ENCODE measurements around the gene RTF1.
"Not testable (repeated sequence)": the region's sequence is repeated elsewhere in the genome, so short reads cannot be mapped to it uniquely, and the experiment has no call there.

The RTF1 gene

DNA sequence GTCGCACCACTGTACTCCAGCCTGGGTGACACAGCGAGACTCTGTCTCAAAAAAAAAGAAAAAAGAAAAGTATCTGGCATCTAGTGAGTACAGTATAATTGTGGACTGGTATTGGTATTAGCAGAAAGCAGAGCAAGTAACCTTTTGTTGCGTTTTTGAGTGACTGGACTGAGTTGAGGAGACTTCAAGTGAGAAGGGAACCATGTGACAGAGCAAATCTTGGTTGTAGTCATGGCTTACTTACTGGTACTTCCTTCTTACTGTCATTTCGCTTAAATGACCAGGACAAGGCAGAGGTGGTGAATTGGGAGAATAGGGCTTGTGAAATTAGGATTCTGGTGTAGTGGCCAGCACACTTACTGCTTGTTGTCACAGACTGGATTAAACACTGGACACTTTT, 20.6 kb downstream of the RTF1 start:
- no peak for DNase-seq (ENCODE audit: low read depth)

DNA sequence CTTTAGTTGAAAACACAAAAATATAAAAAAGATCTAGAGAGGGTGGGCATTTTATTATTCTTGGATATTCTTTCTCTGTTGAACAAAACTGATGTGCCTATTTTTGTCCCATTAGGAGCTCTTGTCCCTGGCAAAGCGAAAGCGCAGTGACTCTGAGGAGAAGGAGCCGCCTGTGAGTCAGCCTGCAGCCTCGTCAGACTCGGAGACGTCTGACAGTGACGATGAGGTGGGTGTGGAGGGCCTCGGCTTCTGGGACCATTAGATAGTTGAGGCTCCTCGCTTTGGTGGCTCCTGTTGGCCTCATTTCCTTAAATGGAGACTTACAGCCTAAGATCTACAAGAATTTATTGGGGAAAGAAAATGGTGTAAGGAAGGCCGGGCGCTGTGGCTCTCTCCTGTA, 21.3 kb downstream of the RTF1 start:
- no peak for DNase-seq (ENCODE audit: low read depth)

DNA sequence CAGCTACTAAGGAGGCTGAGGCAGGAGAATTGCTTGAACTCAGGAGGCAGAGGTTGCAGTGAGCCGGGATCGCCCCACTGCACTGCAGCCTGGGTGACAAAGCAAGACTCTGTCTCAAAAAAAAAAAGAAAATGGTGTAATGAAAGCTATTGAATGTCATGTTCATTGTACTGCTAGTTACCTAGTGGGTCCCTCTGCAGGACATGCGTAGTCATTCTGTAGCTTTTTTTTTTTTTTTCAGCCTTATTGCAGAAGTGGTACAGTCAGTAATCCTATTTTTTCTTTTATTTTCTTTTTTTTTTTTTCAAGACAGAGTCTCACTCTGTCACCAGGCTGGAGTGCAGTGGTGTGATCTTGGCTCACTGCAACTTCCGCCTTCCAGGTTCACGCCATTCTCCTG, 21.9 kb downstream of the RTF1 start:
- DNase-seq (ENCODE audit: low read depth): not testable (repeated sequence)

GRCh38 chr15:41443275-41443674, 26.4 kb downstream of the RTF1 start:
- no peak for DNase-seq (ENCODE audit: low read depth)

GRCh38 chr15:41445399-41445798, 28.5 kb downstream of the RTF1 start:
- no peak for DNase-seq (ENCODE audit: low read depth)

DNA sequence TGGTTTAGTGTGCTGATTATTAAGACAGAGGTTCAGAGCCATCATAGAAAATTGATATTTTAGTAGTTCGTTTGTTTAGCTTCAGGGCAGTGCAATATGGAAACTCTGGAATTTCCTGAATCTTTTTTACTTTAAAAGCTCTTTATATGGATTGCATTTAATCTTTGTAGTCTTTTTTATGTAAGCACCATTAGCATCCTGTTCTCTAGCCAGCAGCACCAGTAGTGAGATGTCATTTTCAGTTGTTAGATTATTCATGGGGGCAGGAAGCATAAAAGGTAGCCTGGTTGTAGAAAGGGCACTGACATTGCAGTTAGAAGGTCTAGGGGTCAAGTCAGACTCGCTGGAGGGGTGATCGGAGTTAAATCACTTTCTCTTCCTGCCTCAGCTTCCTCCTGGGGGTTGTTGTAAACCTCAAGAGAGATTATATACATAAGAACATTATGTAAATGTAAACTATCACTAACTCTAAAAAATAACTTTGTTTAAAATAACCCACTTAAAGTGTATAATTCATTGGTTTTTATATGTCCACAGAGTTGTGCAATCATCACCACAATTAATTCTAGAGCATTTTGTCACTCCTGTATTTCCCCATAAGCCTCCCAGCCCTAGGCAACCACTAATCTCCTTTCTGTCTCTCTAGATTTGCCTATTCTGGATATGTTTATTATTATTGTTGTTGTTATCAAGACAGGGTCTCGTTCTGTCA, 45.3 kb downstream of the RTF1 start:
- no peak for DNase-seq (ENCODE audit: low read depth)

DNA sequence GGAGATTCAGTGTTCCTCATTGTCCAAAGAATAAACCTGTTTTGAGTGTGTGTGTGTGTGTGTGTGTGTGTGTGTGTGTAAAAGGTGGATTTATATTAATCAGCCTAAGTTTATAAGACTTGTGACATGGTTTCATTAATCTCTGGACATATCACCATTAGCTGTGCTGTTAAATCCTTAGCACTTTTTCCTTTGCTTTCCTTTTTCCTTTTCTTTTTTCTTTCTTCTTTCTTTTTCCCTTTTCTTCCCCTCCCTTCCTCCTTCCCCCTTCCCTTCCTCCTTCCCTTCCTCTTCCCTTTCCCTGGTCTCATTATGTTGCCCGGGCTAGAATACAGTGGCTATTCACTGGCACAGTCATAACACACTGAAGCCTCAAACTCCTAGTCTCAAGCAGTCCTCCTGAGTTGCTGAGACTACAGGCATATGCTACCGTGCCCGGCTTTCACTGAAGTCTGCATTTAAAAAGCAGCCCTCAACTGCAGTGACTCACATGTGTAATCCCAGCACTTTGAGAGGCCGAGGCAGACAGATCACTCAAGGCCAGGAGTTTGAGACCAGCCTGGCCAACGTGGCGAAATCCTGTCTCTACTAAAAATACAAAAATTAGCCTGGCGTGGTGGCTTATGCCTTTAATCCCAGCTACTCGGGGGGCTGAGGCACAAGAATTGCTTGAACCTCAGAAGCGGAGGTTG, 48.1 kb downstream of the RTF1 start:
- DNase-seq (ENCODE audit: low read depth): no peak

DNA sequence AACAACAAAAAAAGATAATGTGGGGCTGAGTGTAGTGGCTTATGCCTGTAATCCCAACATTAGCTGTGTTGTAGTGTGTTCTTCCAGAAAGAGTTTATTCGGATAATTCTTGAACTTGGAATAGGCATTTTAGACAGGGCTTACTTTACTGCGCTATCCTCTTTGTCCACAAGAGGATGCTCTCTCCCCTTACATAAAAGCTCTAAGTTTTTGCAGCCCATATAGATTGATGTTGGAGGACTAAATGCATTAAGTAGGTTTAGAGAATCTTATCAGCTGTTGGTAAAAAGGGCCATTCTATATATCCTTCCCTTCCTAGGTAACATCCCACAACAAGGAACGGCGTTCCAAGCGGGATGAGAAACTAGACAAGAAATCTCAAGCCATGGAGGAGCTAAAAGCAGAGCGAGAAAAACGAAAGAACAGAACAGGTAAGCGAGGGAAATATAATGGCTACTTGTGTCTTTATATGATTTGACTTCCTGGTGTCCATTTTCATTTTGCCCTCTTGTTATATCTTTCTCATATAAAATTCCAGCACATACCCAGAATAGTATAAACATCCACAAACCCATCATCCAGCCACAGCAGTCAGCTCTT, 49.0 kb downstream of the RTF1 start:
- DNase-seq (ENCODE audit: low read depth): no peak

DNA sequence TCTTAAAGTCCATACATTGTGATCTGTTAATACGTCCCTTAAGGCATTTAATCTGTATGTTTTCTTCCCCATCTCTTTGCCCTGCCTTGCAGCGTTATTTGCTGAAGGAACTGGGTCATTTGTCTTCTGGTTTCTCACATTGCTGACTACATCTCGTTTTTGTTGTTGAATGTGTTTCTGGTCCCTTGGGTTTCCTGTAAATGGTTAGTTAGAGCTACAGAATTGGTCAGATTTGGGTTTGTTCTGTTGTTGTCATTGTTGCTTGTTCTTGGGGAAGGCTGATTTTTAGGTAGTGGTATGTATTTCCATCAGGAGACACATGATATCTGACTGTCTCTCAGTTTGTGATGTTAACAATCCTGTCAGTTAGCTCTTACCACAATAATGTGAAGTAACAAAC, 49.8 kb downstream of the RTF1 start:
- DNase-seq (ENCODE audit: low read depth): no peak

DNA sequence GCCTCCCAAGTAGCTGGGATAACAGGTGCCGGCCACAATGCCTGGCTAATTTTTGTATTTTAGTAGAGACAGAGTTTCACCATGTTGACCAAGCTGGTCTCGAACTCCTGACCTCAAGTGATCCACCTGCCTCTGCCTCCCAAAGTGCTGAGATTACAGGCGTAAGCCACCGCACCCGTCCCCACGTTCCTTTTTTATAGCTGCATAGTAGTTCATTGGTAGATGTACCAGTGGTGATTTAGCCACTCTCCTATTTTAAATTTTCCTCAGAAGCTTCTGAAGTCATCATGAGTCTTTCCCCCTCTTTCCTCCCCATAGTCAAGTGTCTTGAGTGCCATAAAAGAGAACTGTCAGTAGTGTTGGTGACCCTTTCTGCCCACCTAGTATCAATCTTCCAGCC, 52.7 kb downstream of the RTF1 start:
- not testable (repeated sequence) for DNase-seq (ENCODE audit: low read depth)

GRCh38 chr15:41473418-41473817, 56.5 kb downstream of the RTF1 start:
- no peak for DNase-seq (ENCODE audit: low read depth)

DNA sequence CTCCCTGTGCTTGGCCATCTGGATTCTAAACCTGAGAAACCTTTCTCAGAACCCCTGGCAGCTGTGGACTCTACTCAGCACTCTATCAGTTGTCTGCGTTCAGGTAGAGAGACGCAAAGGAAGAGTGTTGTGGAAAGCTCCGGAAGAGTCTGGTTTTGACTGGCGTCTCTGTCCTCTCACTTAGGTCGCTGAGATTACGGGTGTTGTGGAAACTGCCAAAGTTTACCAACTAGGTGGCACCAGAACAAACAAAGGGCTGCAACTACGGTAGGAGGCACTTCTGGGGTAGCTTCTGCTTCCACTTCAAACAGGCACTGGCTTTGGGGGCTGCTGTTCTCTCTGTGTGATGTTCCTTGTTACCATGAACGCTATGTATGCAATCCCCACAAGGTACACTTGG, 57.5 kb downstream of the RTF1 start:
- DNase-seq (ENCODE audit: low read depth): no peak

GRCh38 chr15:41474941-41475340, 58.0 kb downstream of the RTF1 start:
- DNase-seq (ENCODE audit: low read depth): no peak

DNA sequence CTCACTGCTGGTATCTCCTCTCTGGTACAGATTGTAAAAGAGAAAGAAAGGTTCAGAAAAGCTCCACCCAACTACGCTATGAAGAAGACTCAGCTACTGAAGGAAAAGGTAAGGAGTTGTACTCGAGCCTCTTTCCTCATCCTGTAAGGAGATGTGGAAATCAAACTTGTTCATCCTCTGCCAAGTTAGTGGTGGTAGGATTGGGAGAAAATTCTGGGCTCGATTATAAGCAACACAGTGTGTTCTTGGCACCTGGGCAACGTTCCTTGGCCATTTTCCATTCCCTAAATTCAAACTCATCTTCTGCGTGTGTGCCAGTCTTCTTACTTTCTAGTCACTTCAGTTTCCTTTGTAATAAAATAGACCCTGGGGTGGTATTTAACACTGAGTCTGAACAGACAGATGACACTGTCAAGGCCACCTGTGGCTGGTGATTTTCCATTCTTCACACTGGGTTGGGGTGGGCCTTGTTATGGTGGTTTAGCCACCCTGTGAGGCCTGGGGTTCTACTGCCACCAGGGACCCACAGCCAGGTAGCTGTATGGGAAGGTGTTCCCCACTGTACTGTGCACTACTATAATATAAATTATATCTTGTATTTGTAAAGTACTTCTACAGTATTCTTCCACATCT, 59.6 kb downstream of the RTF1 start:
- DNase-seq (ENCODE audit: low read depth): no peak

- DNase-seq (ENCODE audit: low read depth): no peak
These were observed 63.7 kb downstream of the RTF1 start for GRCh38 chr15:41480396-41481140.

DNA sequence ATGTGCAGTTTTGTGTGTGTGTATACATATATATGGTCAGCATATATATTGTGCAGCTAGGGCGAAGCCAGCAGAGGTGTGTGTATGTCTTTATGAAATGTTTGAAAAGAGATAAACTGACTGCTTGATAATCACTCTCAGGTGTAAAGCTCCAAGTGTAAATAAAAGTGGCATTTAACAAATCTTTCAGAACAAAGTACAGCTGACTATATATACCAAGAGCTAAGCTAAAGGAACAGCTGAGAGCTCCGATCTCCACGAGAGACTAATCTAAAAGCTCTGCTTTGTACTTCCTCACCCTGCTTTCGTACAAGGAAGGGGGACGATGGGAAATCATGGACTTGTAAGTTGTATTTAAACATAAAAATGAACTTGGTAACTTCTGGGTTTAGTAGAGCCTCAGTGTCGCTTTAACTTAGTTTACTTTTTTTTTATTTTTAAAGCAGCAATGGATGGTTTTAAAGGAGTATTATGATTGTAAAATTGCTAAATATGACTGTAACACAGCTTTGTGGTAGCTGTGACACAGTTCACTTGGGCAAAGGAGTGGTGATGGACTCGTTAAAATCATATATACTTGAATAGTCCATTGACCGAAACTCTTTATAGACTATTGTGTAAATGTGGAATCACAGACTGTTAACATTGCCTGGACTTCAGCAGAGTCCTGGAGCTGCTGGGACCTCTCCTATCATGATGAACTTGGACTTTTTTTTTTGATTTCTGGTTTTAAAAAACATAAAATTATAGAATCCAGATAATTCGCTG, 65.4 kb downstream of the RTF1 start:
- DNase-seq (ENCODE audit: low read depth): no peak

DNA sequence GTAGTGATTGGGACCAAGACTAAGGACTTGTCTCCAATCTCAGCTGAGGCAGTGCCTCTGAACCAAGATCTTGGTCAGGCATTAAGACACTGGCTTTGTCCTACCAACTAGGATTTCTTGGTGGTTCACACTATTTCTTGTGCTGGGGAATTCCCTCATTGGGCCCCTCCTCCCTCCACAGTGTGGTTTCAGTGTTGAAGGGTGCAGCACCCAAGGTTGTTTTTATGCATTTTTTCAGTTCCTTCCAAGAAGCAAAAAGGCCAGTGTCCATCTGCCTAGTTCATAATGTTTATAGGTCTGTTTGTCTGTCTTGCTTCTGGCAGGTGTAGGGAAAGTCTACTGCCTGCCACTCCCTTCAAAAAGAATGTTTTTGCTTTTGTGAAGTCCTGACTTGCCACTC, 66.2 kb downstream of the RTF1 start:
- DNase-seq (ENCODE audit: low read depth): no peak

- DNase-seq (ENCODE audit: low read depth): no peak
These were observed 66.6 kb downstream of the RTF1 start for GRCh38 chr15:41483519-41483918.

GRCh38 chr15:41484937-41485625, 68.2 kb downstream of the RTF1 start:
- DNase-seq (ENCODE audit: low read depth): no peak

DNA sequence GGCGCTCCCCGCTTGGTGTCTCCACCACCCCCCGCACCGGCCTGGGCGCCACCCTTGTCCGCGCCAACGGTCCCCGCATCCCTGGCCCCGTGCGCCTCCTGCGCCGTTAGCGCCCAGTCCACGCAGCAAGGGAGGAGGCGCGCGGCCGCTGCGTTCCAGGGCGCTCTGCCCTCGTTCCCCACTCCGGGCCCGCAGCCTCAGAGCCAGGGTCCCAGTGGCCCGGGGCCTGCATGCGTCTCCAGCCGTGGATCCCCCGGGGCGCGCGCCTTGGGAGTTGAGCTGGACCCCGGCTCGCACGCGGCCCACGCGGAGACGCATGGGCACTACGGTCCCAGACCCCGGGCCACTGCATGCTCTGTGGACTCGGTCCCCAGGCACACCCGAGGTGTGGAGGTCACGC, 69.4 kb downstream of the RTF1 start:
- DNase-seq (ENCODE audit: low read depth): no peak

DNA sequence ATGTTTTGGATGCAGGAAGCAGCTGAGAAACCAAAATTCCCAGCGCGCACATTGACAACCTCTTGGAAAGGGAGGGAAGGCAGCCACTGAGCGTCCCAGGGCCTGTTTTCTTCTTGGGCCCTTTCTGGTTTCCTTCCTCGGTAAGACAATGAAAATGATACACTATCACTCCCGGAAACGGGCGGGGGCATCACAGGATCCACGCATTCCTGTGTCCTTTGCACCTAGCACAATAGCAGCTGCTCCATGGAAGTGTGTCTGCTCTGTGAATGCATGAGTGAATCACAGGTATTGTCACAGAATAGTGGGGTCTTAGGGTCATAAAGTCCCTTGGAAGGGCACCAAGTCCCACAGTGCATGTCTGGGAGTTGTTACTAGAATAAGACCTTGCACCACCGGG, 70.5 kb downstream of the RTF1 start:
- DNase-seq (ENCODE audit: low read depth): no peak

All from activated gamma-delta T cell treated with anti-CD3 and anti-CD28 coated beads, Interleukin-2, amount 50 U/mL, for 16 hours (primary cell).